Hepatocyte (in vitro differentiated cells): ENCODE data around the gene CNNM2. TPM values are rescaled to one million over a fixed set of nuclear protein-coding genes. Genes with fewer than 3 reads are reported as not detected.

Experiments
- DNase-seq: peaks from one replicate; pipeline ENCODE4 v3.0.0-alpha.2; 2016; ENCODE audit warnings: low spot score
- H2AFZ ChIP-seq: fragments of 200-600 bp; sonication (generic); 2 replicates; pipeline ENCODE4 v1.6.0; 2016; ENCODE audit warnings: antibody characterized with exemption, mild to moderate bottlenecking
- H3K27ac ChIP-seq: fragments of 200-600 bp; sonication (generic); 2 replicates; pipeline ENCODE4 v1.5.1; 2016; ENCODE audit warnings: mild to moderate bottlenecking
- H3K27me3 ChIP-seq: fragments of 200-600 bp; sonication (generic); 2 replicates; pipeline ENCODE4 v1.6.1; 2016
- H3K36me3 ChIP-seq: fragments of 200-600 bp; sonication (generic); replicated peaks from 2 replicates; pipeline ENCODE4 v1.5.1; 2016; ENCODE audit warnings: low read depth; ENCODE audit not compliant: insufficient read depth
- H3K4me1 ChIP-seq: fragments of 200-600 bp; sonication (generic); 2 replicates; pipeline ENCODE4 v1.5.1; 2016; ENCODE audit warnings: mild to moderate bottlenecking, moderate library complexity; ENCODE audit not compliant: insufficient read depth
- H3K4me2 ChIP-seq: fragments of 200-600 bp; sonication (generic); 2 replicates; pipeline ENCODE4 v1.6.0; 2016
- H3K4me3 ChIP-seq: fragments of 200-600 bp; sonication (generic); 2 replicates; pipeline ENCODE4 v1.5.1; 2016; ENCODE audit warnings: mild to moderate bottlenecking
- H3K79me2 ChIP-seq: fragments of 200-600 bp; sonication (generic); 2 replicates; pipeline ENCODE4 v1.6.0; 2017; ENCODE audit warnings: mild to moderate bottlenecking
- H3K9me2 ChIP-seq: fragments of 200-600 bp; sonication (generic); replicated peaks from 2 replicates; pipeline ENCODE4 v1.6.0; 2017; ENCODE audit warnings: mild to moderate bottlenecking; ENCODE audit not compliant: insufficient read depth
- H3K9me3 ChIP-seq: fragments of 200-600 bp; sonication (generic); 2 replicates; pipeline ENCODE4 v1.5.1; 2016; ENCODE audit warnings: low read depth, mild to moderate bottlenecking
- H4K20me1 ChIP-seq: fragments of 200-600 bp; sonication (generic); 2 replicates; pipeline ENCODE4 v1.6.0; 2016; ENCODE audit warnings: mild to moderate bottlenecking; ENCODE audit not compliant: insufficient read depth, poor library complexity, severe bottlenecking
- EZH2 ChIP-seq: fragments of 200-600 bp; sonication (generic); IDR thresholded peaks from 2 replicates; pipeline ENCODE4 v1.6.1; 2016; ENCODE audit warnings: antibody characterized with exemption, mild to moderate bottlenecking, borderline replicate concordance
- EZH2phosphoT487 ChIP-seq: fragments of 200-600 bp; sonication (generic); IDR thresholded peaks from one replicate; pipeline ENCODE4 v1.6.1; 2018; ENCODE audit warnings: antibody characterized with exemption, mild to moderate bottlenecking, low read depth, moderate library complexity; ENCODE audit not compliant: unreplicated experiment, severe bottlenecking
- WGBS: methylation state at CpG from one replicate; pipeline ENCODE4 v1.1.6; 2016; ENCODE audit warnings: low lambda C conversion rate; ENCODE audit errors: missing lambda C conversion rate; 5-methylcytosine and 5-hydroxymethylcytosine counted together
- polyA plus RNA-seq: library from polyadenylated mRNA; unstranded; fragments of >200 nt; fragmentation: Nextera tagmentation; extraction: Ambion mirVana; gene quantifications from 2 replicates; pipeline ENCODE4 v1.2.1, GENCODE V29; 2016
- total RNA-seq: library from RNA; depleted of rRNA; stranded (reverse); fragments of >200 nt; gene quantifications from 2 replicates; pipeline ENCODE4 v1.2.3, GENCODE V29; 2014
- TF ChIP-seq, protein P1 (sequence below): fragments of 200-600 bp; sonication (generic); IDR thresholded peaks from 2 replicates; pipeline ENCODE4 v1.5.1; 2016; ENCODE audit warnings: antibody characterized with exemption, mild to moderate bottlenecking; ENCODE audit not compliant: poor library complexity

Gene CNNM2
- total and polyA plus RNA-seq, 2 experiments from 2014 or later, result 6.8 to 9.8 TPM

- Histone ChIP-seq H4K20me1 (no peaks in the 10 kb centered on the region), H3K27me3 (no peaks in the 10 kb centered on the region), H3K36me3 (no peaks in the 10 kb centered on the region), H3K27ac (no peak overlapping the region), H3K9me2 (no peaks in the 10 kb centered on the region), H3K4me3 (no peak overlapping the region), H3K4me1 (no peaks in the 10 kb centered on the region), H3K9me3 (no peaks in the 10 kb centered on the region), H3K79me2 (no peaks in the 10 kb centered on the region), H2AFZ (no peak overlapping the region), H3K4me2 (no peak overlapping the region)
- TF ChIP-seq EZH2 (no peak), EZH2phosphoT487 (no peak)
- TF ChIP-seq, protein P1, sequence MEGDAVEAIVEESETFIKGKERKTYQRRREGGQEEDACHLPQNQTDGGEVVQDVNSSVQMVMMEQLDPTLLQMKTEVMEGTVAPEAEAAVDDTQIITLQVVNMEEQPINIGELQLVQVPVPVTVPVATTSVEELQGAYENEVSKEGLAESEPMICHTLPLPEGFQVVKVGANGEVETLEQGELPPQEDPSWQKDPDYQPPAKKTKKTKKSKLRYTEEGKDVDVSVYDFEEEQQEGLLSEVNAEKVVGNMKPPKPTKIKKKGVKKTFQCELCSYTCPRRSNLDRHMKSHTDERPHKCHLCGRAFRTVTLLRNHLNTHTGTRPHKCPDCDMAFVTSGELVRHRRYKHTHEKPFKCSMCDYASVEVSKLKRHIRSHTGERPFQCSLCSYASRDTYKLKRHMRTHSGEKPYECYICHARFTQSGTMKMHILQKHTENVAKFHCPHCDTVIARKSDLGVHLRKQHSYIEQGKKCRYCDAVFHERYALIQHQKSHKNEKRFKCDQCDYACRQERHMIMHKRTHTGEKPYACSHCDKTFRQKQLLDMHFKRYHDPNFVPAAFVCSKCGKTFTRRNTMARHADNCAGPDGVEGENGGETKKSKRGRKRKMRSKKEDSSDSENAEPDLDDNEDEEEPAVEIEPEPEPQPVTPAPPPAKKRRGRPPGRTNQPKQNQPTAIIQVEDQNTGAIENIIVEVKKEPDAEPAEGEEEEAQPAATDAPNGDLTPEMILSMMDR, result no peak
- WGBS, result 88% methylated on average over 11 of the region's 11 CpGs
- no peak for DNase-seq
Observed at GRCh38 chr10:103079946-103080345, 161.9 kb downstream of the CNNM2 start.

GRCh38 chr10:103080891-103081581 is 162.9 kb downstream of the CNNM2 start:
- H3K4me3 ChIP-seq, result no peak overlapping the region
- H4K20me1 ChIP-seq, result no peaks in the 10 kb centered on the region
- no peak overlapping the region for H3K27ac ChIP-seq
- no peak overlapping the region for H2AFZ ChIP-seq
- DNase-seq, result no peak
- H3K27me3 ChIP-seq, result no peaks in the 10 kb centered on the region
- TF ChIP-seq EZH2phosphoT487, result no peak
- TF ChIP-seq, protein P1, result no peak
- no peak for TF ChIP-seq EZH2
- H3K79me2 ChIP-seq, result no peaks in the 10 kb centered on the region
- no peaks in the 10 kb centered on the region for H3K4me1 ChIP-seq
- H3K9me2 ChIP-seq, result no peaks in the 10 kb centered on the region
- no peak overlapping the region for H3K4me2 ChIP-seq
- 90% methylated on average over 4 of the region's 4 CpGs for WGBS
- H3K36me3 ChIP-seq, result no peaks in the 10 kb centered on the region
- H3K9me3 ChIP-seq, result no peaks in the 10 kb centered on the region

- Histone ChIP-seq H3K36me3 (no peaks in the 10 kb centered on the region), H3K9me2 (no peaks in the 10 kb centered on the region)
- WGBS, result 100% methylated on average over 1 of the region's 1 CpG
Observed at GRCh38 chr10:103082683-103083082, 164.6 kb downstream of the CNNM2 start.

More at GRCh38 chr10:103082683-103083082, 164.6 kb downstream of the CNNM2 start:
- Histone ChIP-seq H3K9me3 (no peaks in the 10 kb centered on the region), H4K20me1 (no peaks in the 10 kb centered on the region), H2AFZ (no peak overlapping the region), H3K79me2 (no peaks in the 10 kb centered on the region), H3K4me3 (no peak overlapping the region), H3K27me3 (no peaks in the 10 kb centered on the region), H3K27ac (no peak overlapping the region), H3K4me1 (no peaks in the 10 kb centered on the region), H3K4me2 (no peak overlapping the region)
- TF ChIP-seq, protein P1, result no peak
- no peak for TF ChIP-seq EZH2phosphoT487
- no peak for TF ChIP-seq EZH2
- no peak for DNase-seq
